Nucleus accumbens (tissue), 56 donors: ENCODE data around the gene SCUBE3.

ENCODE experiments used
- DNase-seq, 56 donors: peaks; one replicate each; lab custom pipeline; 2025; lab: John Stamatoyannopoulos, UW

SCUBE3 gene

GRCh38 chr6:35213824-35214756 is at the start of gene SCUBE3:
Gene SCUBE3, plus strand, starts transcription at chr6:35213956. Its CDS starts 463 bp downstream, at chr6:35214419.
- peak in 5 of 56 donors; percentile 6 to 46 (median 16) for DNase-seq

GRCh38 chr6:35164277-35164676 is 49.5 kb upstream of the SCUBE3 start:
- no peak for DNase-seq

- no peak for DNase-seq
Observed at GRCh38 chr6:35164868-35165267, 48.9 kb upstream of the SCUBE3 start.

- DNase-seq = no peak
Observed at GRCh38 chr6:35165630-35166071, 48.1 kb upstream of the SCUBE3 start.

- DNase-seq = no peak
Observed at GRCh38 chr6:35166116-35166515, 47.6 kb upstream of the SCUBE3 start.

GRCh38 chr6:35166520-35166919 is 47.2 kb upstream of the SCUBE3 start:
- no peak for DNase-seq

GRCh38 chr6:35167505-35167904 is 46.3 kb upstream of the SCUBE3 start:
- no peak for DNase-seq

- peak in 1 of 56 donors; percentile 8 for DNase-seq
Observed at GRCh38 chr6:35168461-35168861, 45.3 kb upstream of the SCUBE3 start.

- DNase-seq = no peak
Observed at GRCh38 chr6:35170166-35170565, 43.6 kb upstream of the SCUBE3 start.

- DNase-seq = no peak
Observed at GRCh38 chr6:35170891-35171290, 42.9 kb upstream of the SCUBE3 start.

GRCh38 chr6:35173044-35173426 is 40.7 kb upstream of the SCUBE3 start:
- DNase-seq = no peak

- DNase-seq = no peak
Observed at GRCh38 chr6:35173427-35174087, 40.2 kb upstream of the SCUBE3 start.

- DNase-seq = no peak
Observed at GRCh38 chr6:35174088-35174434, 39.7 kb upstream of the SCUBE3 start.

GRCh38 chr6:35174501-35174900 is 39.3 kb upstream of the SCUBE3 start:
- DNase-seq = no peak

- no peak for DNase-seq
Observed at GRCh38 chr6:35176301-35177024, 37.3 kb upstream of the SCUBE3 start.

GRCh38 chr6:35177157-35177556 is 36.6 kb upstream of the SCUBE3 start:
- DNase-seq = no peak

- DNase-seq = no peak
Observed at GRCh38 chr6:35177596-35177995, 36.2 kb upstream of the SCUBE3 start.

GRCh38 chr6:35178012-35178411 is 35.7 kb upstream of the SCUBE3 start:
- DNase-seq = no peak

- DNase-seq = no peak
Observed at GRCh38 chr6:35178932-35179832, 34.6 kb upstream of the SCUBE3 start.

GRCh38 chr6:35179901-35180535 is 33.7 kb upstream of the SCUBE3 start:
- no peak for DNase-seq
